Uterus (tissue), 4 donors: Measurements from ENCODE around the gene GNG5. TPM values are rescaled to one million over a fixed set of nuclear protein-coding genes. Genes with fewer than 3 reads are reported as not detected.
"Not testable (repeated sequence)": the region's sequence is repeated elsewhere in the genome, so short reads cannot be mapped to it uniquely, and the experiment has no call there.

Experiments
- DNase-seq, 2 donors: peaks; one replicate each; pipeline ENCODE4 v3.0.0-alpha.2; 2019 to 2020
- H3K27ac ChIP-seq, 2 donors: fragments of 200-600 bp; sonication (generic); 1 replicate in 1 of 2; 2 replicates in 1 of 2; pipeline ENCODE4 v1.5.1; 2016 to 2018
- H3K27me3 ChIP-seq, 2 donors: fragments of 200-600 bp; sonication (generic); one replicate each; pipeline ENCODE4 v1.5.1; 2018 to 2019; ENCODE audit warnings: control low read depth in 1 of 2
- H3K36me3 ChIP-seq, 2 donors: fragments of 200-600 bp; sonication (generic); one replicate each; pipeline ENCODE4 v1.5.1; 2019; ENCODE audit warnings: control low read depth in 1 of 2
- H3K4me1 ChIP-seq, 2 donors: fragments of 200-600 bp; sonication (generic); one replicate each; pipeline ENCODE4 v1.5.1; 2018 to 2019; ENCODE audit warnings: control low read depth in 1 of 2
- H3K4me3 ChIP-seq, 2 donors: fragments of 200-600 bp; sonication (generic); 1 replicate in 1 of 2; 2 replicates in 1 of 2; pipeline ENCODE4 v1.5.1; 2018 to 2019; ENCODE audit warnings: mild to moderate bottlenecking in 1 of 2
- H3K9me3 ChIP-seq, 2 donors: fragments of 200-600 bp; sonication (generic); one replicate each; pipeline ENCODE4 v1.5.1; 2019; ENCODE audit warnings: control low read depth in 1 of 2
- POLR2A ChIP-seq, 2 donors: fragments of 450-650 bp; IDR thresholded peaks; one replicate each; pipeline ENCODE4 v1.6.1; 2016; ENCODE audit warnings: antibody characterized with exemption in 2 of 2, mild to moderate bottlenecking in 1 of 2, moderate library complexity in 1 of 2
- intact Hi-C: fragments of 100-400 bp; cut with DNase I; formaldehyde crosslinking; loops from one replicate; pipeline ENCODE4 v1.15.1; 2023; ENCODE audit warnings: low total_unique reads
- total RNA-seq, 4 donors: library from RNA; depleted of rRNA in 3 of 4; stranded (reverse); fragments of >200 nt in 3 of 4; gene quantifications; one replicate each; pipeline versions ENCODE4 v1.1.0 to v1.2.4, GENCODE V29; 2014 to 2023
- TF ChIP-seq, protein P1 (sequence below), 4 experiments: fragments of 200-600 bp in 2 of 4; fragments of 450-650 bp in 2 of 4; sonication (generic) in 2 of 4; IDR thresholded peaks; one replicate each; pipeline ENCODE4 v1.5.1; 2016 to 2019; ENCODE audit warnings: antibody characterized with exemption in 4 of 4, mild to moderate bottlenecking in 2 of 4, moderate library complexity in 1 of 4
- donor health status: DM: yes; HTN: yes; CAD: no.

Gene GNG5
- total RNA-seq, 4 donors from 2014 or later, result 6.7 to 62.3 (median 29.1) TPM

DNA sequence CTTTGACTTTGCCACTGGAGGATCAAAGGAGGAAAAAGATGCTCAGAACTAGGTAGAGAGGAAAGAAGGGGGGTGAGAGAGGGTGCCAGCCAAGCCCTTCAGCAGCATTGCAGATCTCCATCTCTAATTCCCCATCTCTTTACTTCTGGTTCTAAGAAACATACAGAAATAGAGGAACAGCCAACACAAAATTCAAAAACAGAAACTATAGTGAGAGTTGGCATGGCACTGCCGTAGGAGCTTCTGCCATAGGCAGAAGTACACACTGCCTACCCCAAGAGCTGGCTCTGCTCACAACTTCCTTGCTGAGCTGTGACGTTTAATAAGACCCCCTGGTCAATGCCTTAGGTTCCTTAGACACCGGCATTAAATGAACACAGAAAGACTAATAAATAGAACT lies 53.9 kb downstream of the GNG5 start:
- no peaks in the 10 kb centered on the region for H3K27me3 ChIP-seq
- intact Hi-C loops, result no loop called here
- DNase-seq, result no peak
- TF ChIP-seq POLR2A (IDR thresholded peaks at IDR 0.05), result no peak
- TF ChIP-seq, protein P1, sequence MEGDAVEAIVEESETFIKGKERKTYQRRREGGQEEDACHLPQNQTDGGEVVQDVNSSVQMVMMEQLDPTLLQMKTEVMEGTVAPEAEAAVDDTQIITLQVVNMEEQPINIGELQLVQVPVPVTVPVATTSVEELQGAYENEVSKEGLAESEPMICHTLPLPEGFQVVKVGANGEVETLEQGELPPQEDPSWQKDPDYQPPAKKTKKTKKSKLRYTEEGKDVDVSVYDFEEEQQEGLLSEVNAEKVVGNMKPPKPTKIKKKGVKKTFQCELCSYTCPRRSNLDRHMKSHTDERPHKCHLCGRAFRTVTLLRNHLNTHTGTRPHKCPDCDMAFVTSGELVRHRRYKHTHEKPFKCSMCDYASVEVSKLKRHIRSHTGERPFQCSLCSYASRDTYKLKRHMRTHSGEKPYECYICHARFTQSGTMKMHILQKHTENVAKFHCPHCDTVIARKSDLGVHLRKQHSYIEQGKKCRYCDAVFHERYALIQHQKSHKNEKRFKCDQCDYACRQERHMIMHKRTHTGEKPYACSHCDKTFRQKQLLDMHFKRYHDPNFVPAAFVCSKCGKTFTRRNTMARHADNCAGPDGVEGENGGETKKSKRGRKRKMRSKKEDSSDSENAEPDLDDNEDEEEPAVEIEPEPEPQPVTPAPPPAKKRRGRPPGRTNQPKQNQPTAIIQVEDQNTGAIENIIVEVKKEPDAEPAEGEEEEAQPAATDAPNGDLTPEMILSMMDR (IDR thresholded peaks at IDR 0.05), result no peak
- H3K27ac ChIP-seq, result no peak overlapping the region
- H3K36me3 ChIP-seq, result no peaks in the 10 kb centered on the region
- H3K9me3 ChIP-seq, result no peaks in the 10 kb centered on the region
- no peak overlapping the region for H3K4me3 ChIP-seq
- H3K4me1 ChIP-seq, result no peaks in the 10 kb centered on the region

DNA sequence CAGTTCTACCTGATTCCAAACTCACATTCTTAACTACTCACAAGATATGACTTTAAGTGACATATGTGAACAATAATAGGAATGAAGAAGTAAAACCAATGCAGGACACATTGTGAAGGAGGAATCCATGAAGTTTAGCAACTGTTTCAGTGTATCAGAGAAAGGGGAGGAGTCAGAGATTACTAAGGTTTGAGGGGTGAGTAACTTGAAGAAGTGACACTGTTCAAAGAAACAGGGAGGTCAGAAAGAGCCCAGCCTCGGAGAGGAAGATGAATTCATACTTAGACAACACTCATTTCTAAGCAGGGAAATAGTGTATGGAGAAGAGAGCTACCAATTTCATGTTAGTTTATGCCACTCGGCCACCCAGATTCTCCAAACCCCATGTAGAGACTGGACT lies 55.5 kb downstream of the GNG5 start:
- intact Hi-C loops, result no loop called here

DNA sequence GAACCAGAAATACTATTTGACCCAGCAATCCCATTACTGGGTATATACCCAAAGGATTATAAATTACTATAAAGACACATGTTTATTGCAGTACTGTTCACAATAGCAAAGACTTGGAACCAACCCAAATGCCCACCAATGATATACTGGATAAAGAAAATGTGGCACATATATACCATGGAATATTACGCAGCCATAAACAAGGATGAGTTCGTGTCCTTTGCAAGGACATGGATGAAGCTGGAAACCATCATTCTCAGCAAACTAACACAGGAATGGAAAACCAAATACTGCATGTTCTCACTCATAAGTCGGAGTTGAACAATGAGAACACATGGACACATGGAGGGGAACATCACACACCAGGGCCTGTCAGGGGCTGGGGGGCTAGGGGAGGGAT lies 57.7 kb downstream of the GNG5 start:
- H3K36me3 ChIP-seq, intact Hi-C loops, DNase-seq, H3K27me3 ChIP-seq, H3K4me1 ChIP-seq, H3K27ac ChIP-seq, H3K4me3 ChIP-seq, H3K9me3 ChIP-seq: not testable (repeated sequence)

More for the DNA sequence above, 55.5 kb downstream of the GNG5 start:
- Histone ChIP-seq H3K27ac (no peak overlapping the region), H3K4me1 (no peaks in the 10 kb centered on the region), H3K36me3 (no peaks in the 10 kb centered on the region), H3K27me3 (no peaks in the 10 kb centered on the region), H3K4me3 (no peak overlapping the region), H3K9me3 (no peaks in the 10 kb centered on the region)
- DNase-seq, result no peak
- TF ChIP-seq POLR2A (IDR thresholded peaks at IDR 0.05), result no peak
- TF ChIP-seq, protein P1 (IDR thresholded peaks at IDR 0.05), result no peak

Other genes with a start within 250 kb of the GNG5 start
- gene SAMD13, start 204.9 kb downstream of the GNG5 start, total RNA-seq, result 1 to 10 TPM in 2 of 4 donors, under 1 TPM in 1, not detected in 1; 0.77 to 5.7 (median 1.8) TPM
- gene DNASE2B, start 108.1 kb downstream of the GNG5 start, total RNA-seq, result not detected
- gene RPF1, start 27.3 kb downstream of the GNG5 start, total RNA-seq, result 10 to 100 TPM; 27.8 to 72.9 (median 46.7) TPM
- 1 to 10 TPM in 1 of 4 donors, under 1 TPM in 2, not detected in 1; 0.26 to 3.5 (median 0.91) TPM for gene SPATA1, start 195 bp downstream of the GNG5 start, total RNA-seq
- gene CTBS, start 67.9 kb upstream of the GNG5 start, total RNA-seq, result 10 to 100 TPM in 3 of 4 donors, 1 to 10 TPM in 1; 3.1 to 40.0 (median 17.4) TPM
- gene SSX2IP, start 183.9 kb upstream of the GNG5 start, total RNA-seq, result 10 to 100 TPM in 3 of 4 donors, 1 to 10 TPM in 1; 2.9 to 34.3 (median 19.2) TPM